GM21390 (cell line): ENCODE results near the gene CYP8B1.

Source experiments
- ATAC-seq: cut with Tn5 transposase; IDR thresholded peaks from one replicate; pipeline ENCODE4 v1.9.1; 2021; ENCODE audit not compliant: unreplicated experiment

Gene CYP8B1

DNA sequence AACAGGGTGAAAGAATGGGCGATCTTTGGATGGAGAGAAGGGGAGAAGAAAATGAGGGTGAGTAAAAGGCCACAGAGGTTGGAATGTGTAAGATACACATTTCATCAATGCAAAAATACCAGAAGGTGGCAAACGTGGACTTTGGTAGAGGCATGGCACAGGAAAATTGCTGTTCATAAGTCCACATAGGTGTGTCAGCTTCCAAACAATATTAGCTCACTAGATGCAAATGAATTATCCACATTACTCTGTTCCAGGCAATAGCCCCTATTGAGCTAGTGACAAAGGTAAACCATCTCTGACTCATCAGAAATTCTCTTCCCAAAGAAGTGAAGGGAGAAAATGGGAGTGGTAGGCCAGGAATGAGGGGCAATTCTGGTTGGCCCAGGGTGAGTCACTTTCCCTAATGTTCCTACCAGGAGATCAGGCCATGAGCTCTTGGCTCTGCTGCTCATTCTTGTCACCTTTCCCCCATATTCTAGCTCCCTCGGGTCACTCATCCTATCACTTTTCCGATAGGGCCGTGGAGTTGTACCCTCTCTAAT, 46.5 kb downstream of the CYP8B1 start:
- no peak for ATAC-seq

- ATAC-seq, result no peak
These were observed 48.0 kb downstream of the CYP8B1 start for GRCh38 chr3:42827654-42828053.

DNA sequence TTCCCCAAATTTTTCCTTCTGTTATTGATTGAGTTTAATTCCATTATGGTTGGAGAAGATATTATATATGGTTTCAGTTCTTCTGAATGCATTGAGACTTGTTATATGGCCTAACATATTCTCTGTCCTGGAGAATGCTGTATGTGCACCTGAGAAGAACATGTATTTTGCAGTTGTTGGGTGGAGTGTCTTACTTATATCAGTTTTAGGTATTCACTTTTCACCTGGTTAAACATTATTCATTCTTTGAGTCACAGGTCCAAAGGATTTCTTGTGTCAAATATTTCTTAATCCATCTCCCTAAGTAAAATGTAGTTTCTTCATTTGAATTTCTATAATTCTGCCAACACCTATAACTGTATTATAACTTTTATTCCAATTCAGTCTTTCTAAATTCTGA, 48.7 kb downstream of the CYP8B1 start:
- ATAC-seq, result no peak

GRCh38 chr3:42826141-42826540, 49.5 kb downstream of the CYP8B1 start:
- ATAC-seq, result no peak

DNA sequence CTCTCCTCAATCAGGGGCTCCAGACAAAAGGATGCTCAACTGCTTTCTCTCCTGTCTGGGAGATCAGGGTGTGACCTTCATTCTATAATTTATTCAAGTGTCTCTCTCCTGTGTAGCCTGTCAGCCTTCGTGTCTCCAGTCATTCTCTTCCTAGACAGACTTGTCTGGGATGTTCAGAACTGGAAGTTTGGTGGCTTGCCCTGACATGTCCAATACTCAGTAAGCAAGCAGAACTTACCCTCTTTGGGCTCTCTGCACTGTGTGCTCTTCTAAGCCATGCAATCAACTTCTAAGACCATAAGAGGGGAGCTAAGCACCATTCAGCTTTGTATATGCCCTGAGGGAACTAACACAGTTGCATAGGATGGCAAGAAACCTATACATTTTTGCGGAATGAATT, 52.3 kb downstream of the CYP8B1 start:
- ATAC-seq, result no peak

GRCh38 chr3:42822828-42823227, 52.9 kb downstream of the CYP8B1 start:
- ATAC-seq, result no peak
